ENCODE data around the gene SLC25A4.
"Not testable (repeated sequence)": the region's sequence is repeated elsewhere in the genome, so short reads cannot be mapped to it uniquely, and the experiment has no call there.

Gene SLC25A4

DNA sequence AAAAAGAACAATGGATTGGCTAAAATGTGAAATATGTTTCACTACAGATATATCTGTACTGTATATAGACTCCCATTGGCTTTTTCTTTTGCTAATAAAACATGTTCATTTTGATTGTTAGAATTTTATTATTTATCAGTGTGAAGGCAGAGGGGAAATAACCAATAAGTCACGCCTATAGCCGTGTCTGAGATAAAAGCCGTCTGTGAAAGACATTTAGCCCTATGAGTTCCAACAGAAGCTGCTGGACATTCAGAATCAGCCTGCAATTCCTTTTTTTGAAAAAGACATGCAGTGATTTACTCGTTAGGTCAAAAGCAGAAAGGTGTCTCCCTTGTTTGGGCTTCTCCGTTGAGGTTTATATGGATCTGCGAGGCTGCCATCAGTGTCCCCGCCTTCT is 24.2 kb upstream of the SLC25A4 start:
- CTCF ChIA-PET = no interaction called here
- TF ChIP-seq, protein P1, sequence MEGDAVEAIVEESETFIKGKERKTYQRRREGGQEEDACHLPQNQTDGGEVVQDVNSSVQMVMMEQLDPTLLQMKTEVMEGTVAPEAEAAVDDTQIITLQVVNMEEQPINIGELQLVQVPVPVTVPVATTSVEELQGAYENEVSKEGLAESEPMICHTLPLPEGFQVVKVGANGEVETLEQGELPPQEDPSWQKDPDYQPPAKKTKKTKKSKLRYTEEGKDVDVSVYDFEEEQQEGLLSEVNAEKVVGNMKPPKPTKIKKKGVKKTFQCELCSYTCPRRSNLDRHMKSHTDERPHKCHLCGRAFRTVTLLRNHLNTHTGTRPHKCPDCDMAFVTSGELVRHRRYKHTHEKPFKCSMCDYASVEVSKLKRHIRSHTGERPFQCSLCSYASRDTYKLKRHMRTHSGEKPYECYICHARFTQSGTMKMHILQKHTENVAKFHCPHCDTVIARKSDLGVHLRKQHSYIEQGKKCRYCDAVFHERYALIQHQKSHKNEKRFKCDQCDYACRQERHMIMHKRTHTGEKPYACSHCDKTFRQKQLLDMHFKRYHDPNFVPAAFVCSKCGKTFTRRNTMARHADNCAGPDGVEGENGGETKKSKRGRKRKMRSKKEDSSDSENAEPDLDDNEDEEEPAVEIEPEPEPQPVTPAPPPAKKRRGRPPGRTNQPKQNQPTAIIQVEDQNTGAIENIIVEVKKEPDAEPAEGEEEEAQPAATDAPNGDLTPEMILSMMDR (conservative IDR thresholded peaks at IDR 0.05; ENCODE audit: low read depth) = no peak
- POLR2A ChIA-PET (ENCODE audit: low non-redundant PET) = no interaction called here
- DNase-seq (ENCODE audit: low spot score) = no peak
- no peak overlapping the region for H3K27ac ChIP-seq

DNA sequence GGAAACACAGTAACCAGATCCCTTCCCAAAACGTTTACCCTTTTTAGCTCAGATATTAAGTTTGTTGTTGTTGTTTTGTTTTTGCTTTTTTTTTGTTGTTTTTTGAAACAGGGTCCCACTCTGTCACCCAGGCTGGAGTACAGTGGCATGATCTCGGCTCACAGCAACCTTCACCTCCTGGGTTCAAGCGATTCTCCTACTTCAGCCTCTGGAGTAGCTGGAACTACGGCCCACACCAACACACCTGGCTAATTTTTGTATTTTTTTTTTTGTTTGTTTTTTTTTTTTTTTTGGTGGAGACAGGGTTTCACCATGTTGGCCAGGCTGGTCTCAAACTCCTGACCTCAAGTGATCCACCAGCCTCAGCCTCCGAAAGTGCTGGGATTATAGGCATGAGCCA is 23.6 kb upstream of the SLC25A4 start:
- DNase-seq (ENCODE audit: low spot score); POLR2A ChIA-PET (ENCODE audit: low non-redundant PET); H3K27ac ChIP-seq; CTCF ChIA-PET: not testable (repeated sequence)

DNA sequence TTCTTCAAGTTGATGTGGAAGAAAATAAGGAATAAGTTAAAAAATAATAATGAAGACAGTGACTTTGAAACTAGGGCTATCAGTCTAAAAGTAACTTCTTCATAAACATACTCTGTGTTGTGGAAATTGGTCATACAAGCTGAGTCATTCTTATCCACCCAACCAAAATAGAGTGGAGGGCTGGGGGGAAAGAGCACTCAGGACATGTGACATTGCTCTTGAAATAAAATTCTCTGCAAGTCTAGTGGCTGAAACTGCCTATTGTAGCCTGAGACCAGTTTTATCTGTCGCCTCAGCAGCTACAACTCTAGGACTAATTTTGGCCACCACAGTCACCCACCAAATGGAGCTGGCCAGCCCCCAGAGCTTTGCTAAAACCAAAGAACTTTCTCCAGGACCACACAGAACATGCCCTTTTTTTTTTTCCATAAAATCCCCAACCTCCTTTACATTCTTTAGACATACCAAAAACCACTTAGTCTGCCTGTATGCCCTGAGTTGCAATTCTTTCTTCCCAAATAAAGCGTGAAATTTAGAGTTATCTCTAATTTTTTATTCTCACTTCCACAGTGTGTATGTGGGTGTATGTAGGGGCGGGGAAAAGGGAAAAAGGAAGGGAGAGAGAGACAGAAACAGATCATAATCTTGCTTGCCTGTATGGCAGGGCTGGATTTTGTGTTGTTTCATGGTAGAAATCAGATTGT is 23.0 kb upstream of the SLC25A4 start:
- TF ChIP-seq, protein P1 (conservative IDR thresholded peaks at IDR 0.05; ENCODE audit: low read depth) = no peak
- no peak for DNase-seq (ENCODE audit: low spot score)
- no peak overlapping the region for H3K27ac ChIP-seq
- CTCF ChIA-PET = no interaction called here
- POLR2A ChIA-PET (ENCODE audit: low non-redundant PET) = no interaction called here

DNA sequence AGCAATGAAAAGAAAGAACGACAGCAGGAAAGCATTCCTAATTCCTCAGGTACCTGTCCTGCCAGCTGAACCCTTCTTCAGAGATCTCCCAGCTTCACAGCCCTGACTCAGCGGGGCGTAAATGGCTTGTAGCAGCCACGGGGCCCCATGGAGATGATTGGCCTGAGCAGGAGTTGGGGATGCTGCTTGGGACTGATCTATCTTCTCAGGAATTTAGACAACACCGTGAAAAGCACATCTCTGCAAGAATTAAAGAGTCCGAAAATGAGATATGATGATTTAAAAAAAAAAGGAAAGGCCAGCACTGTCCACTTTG is 22.5 kb upstream of the SLC25A4 start:
- ChIA-PET CTCF (no interaction called here), POLR2A (ENCODE audit: low non-redundant PET) (no interaction called here)
- no peak overlapping the region for H3K27ac ChIP-seq
- DNase-seq (ENCODE audit: low spot score) = no peak
- TF ChIP-seq, protein P1 (conservative IDR thresholded peaks at IDR 0.05; ENCODE audit: low read depth) = no peak

DNA sequence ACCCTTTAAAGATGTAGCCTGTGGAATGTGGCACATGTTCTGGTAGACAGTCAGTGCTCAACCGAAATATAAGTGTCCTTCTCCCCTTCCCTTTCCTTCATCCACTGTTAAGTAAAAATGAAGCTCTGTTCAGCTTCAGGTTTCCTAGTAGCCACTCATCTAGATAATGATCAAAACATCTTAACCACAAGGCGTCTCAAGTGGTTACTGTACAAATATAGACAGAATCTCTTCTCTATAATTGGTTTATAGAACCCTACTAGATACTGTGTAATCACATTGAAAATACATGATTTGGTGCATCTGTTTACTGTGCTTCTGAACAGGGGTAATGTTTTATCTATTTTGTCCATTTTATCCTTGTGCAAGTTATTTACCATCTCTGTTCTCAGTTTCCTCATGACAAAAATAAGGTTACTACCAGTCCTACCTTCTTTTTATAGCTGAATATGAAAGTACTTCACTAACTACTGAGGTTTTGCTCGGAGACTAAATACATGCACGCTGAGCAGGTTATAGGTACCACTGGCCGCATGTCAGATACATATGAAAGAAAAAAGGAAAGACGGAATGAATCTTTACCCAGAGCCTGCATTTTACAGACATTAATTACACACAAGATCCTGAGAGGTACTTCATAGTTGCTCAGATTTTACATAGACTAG is 20.3 kb upstream of the SLC25A4 start:
- no peak for DNase-seq (ENCODE audit: low spot score)
- POLR2A ChIA-PET (ENCODE audit: low non-redundant PET) = no interaction called here

DNA sequence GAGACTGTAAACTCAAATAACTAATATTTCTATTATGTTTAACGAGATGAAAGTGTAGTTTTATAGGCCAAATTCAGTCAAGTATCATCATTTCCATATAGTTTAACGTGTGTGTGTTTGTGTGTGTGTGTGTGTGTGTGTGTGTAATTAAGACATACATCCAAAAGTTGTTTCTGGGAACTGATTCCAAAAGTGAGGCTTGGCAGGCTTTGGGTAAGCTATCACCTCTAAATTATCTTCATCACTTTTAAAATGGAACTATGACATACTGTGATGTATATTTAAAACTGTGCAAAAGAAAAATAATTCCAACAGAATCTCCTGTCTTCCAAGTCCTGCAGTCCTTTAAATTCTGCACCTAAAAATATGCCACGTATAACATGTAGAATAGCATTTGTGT is 19.1 kb upstream of the SLC25A4 start:
- TF ChIP-seq, protein P1 (conservative IDR thresholded peaks at IDR 0.05; ENCODE audit: low read depth) = no peak
- no peak overlapping the region for H3K27ac ChIP-seq
- POLR2A ChIA-PET (ENCODE audit: low non-redundant PET) = no interaction called here
- DNase-seq (ENCODE audit: low spot score) = no peak
- CTCF ChIA-PET = interaction anchor here (1.7 kb wide), 1 partner anchor 11 kb away, joined by 5 read pairs; no protein-coding TSS in a partner anchor

More for the DNA sequence above, 20.3 kb upstream of the SLC25A4 start:
- CTCF ChIA-PET = interaction anchor here (1.7 kb wide), 1 partner anchor 12 kb away, joined by 5 read pairs; no protein-coding TSS in a partner anchor
- H3K27ac ChIP-seq = no peak overlapping the region
- TF ChIP-seq, protein P1 (conservative IDR thresholded peaks at IDR 0.05; ENCODE audit: low read depth) = no peak

Data from RWPE1 (cell line).